GM18519 (cell line): ENCODE results near the gene ITPR3.

Experiments
- ATAC-seq: cut with Tn5 transposase; IDR thresholded peaks from one replicate; pipeline ENCODE4 v1.9.1; 2021; ENCODE audit warnings: mild to moderate bottlenecking, moderate library complexity; ENCODE audit not compliant: unreplicated experiment, low FRiP score

ITPR3 gene

DNA sequence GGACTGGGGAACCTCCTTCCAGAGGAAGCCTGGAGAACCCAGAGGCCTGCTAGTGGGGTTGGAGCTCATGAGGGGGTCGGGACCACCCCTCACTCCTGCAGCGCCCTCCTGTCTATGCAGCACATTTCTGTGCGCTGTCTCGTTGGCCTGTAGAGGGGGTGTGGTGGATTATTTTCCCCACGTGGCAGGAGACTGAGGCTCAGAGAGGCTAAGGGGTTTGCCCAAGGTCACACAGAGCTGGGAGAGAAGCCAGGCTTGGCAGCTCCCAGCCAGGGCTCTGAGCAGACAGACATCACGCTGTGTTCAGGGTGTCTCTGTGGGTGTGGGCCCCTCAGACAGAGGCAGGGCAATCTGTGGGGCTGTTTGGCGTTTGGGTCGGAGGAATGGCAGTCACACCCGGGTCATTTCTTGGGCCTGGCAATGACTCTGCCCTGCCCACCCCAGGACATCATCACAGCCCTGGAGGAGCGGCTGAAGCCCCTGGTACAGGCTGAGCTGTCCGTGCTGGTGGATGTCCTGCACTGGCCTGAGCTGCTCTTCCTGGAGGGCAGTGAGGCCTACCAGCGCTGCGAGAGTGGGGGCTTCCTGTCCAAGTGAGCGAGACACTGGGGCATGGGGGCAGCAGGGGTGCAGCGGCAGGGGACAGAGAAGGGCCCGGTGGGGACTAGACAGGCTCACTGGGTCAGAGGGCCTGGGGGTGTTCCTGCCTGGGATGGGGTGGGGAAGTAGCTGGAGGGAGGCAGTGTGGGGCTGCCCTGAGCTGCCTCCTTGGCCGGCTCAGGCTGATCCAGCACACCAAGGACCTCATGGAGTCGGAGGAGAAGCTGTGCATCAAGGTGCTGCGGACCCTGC lies 62.7 kb downstream of the ITPR3 start:
- no peak for ATAC-seq

DNA sequence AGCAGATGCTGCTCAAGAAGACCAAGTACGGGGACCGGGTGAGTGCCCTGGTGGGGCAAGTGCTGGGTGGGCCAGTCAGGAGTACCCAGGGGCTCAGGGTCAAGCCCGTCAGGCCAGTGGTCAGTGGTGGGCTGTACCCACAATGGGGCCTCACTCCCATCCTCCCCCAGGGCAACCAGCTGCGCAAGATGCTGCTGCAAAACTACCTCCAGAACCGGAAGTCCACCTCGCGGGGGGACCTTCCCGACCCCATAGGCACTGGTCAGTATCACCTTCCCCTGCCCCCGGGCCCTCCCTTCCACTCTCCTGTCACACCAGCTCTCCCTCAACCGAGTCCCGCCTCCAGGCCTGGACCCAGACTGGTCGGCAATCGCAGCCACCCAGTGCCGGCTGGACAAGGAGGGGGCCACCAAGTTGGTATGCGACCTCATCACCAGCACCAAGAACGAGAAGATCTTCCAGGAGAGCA lies 63.3 kb downstream of the ITPR3 start:
- ATAC-seq, result no peak

- no peak for ATAC-seq
Measured at GRCh38 chr6:33684983-33685382, 63.9 kb downstream of the ITPR3 start.

GRCh38 chr6:33685411-33686224 lies 64.5 kb downstream of the ITPR3 start:
- ATAC-seq, result no peak

- ATAC-seq, result no peak
Measured at GRCh38 chr6:33686225-33686924, 65.3 kb downstream of the ITPR3 start.

DNA sequence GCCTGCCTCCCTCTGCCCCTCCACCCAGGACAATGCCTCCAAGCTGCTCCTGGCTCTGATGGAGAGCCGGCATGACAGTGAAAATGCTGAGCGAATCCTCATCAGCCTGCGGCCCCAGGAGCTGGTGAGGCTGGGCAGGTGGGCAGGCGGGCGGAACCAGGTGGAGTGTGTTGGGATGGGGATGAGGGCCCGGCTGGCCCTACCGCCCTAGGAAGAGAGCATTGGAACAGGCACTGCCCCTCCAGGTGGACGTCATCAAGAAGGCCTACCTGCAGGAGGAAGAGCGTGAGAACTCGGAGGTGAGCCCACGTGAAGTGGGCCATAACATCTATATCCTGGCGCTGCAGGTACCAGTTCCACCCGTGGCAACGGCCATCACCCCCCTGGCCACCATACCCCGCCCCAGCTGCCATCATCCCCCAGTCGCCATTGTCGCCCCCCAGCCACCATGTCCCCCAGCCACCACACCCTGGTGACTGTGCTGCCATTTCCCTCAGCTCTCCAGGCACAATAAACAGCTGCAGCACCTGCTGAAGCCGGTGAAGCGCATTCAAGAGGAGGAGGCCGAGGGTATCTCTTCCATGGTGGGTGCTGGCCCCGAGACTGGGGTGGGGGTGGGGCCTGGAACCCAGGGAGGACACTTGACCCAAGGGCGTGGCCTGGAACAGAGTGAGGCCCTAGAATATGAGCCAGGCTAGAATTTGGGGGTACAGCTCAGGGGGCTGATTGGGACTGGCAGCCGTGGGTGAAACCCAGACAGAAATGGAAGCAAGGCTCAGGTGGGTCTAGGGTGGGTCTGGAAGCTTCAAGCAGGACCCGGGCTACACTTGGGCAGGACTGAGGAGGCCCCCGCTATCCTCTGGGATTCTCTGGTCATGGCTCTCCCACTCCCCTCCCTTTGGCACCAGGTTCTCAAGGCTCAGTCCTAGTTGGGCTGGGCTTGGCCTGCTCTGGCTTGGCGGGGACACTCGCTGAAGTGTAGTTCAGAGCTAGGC lies 66.2 kb downstream of the ITPR3 start:
- no peak for ATAC-seq

GRCh38 chr6:33688006-33688405 lies 66.9 kb downstream of the ITPR3 start:
- ATAC-seq, result no peak

GRCh38 chr6:33688451-33689147 lies 67.5 kb downstream of the ITPR3 start:
- ATAC-seq, result no peak

GRCh38 chr6:33689148-33689494 lies 68.0 kb downstream of the ITPR3 start:
- ATAC-seq, result no peak

DNA sequence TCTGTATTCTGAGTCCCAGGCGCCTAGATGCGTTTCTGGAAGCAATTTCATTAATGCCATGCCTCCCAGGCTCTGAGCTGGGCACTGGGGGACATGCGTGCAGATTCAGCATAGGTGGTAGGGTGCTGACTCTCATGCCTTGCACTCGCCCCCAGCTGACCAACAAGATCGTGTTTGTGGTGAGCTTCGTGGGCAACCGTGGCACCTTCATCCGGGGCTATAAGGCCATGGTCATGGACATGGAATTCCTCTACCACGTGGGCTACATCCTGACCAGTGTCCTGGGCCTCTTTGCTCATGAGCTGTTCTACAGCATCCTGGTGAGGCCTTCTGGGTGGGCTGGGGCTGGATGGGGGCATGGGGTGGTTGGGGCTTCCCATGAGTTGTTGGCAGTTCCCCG lies 68.8 kb downstream of the ITPR3 start:
- no peak for ATAC-seq

DNA sequence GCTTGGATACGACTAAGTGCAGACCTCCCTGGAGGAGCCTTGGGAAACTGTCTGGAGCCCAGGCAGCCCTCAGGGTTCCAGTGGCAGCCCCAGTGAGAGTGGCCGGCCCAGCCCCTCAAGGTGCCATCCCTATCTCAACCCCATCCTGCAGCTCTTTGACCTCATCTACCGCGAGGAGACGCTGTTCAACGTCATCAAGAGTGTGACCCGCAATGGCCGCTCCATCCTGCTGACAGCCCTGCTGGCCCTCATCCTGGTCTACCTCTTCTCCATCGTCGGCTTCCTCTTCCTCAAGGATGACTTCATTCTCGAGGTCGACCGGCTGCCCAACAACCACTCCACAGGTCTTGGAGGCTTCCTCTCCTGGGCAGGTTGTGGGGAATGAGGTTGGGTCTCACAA lies 69.6 kb downstream of the ITPR3 start:
- ATAC-seq, result no peak

- no peak for ATAC-seq
Measured at GRCh38 chr6:33691456-33692077, 70.4 kb downstream of the ITPR3 start.

DNA sequence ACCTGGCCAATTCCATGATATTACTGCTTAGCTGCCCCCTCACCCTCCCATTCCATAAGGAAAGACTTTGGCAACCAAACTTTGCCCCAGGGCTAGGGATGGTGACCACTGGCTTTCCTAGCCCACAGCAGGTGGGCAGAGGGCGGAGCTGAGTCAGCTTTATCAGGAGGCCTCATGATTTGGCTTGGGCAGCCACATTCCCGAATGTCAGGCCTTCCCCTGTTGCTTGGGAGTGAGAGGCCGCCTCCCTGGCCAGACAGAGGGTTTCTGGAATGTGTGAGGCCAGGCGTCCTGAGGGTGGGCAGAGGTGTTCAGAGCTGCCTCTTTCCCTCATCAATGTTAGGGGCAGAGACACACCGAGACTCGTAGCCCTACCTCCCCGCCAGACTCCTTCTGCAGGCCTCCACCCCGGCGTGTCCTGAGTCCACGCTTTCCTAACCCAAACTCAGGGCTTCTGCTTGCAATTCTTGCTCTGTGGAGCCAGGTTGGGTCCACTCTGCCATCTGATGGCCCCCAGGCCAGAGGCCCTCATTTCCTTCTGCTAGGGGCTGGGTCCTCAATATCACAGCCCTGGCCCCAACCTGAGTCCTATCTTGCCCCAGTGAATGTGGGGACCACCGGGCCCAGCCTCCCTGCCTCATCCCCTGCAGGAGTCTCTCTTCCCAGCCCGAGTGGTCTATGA lies 71.1 kb downstream of the ITPR3 start:
- ATAC-seq, result no peak

DNA sequence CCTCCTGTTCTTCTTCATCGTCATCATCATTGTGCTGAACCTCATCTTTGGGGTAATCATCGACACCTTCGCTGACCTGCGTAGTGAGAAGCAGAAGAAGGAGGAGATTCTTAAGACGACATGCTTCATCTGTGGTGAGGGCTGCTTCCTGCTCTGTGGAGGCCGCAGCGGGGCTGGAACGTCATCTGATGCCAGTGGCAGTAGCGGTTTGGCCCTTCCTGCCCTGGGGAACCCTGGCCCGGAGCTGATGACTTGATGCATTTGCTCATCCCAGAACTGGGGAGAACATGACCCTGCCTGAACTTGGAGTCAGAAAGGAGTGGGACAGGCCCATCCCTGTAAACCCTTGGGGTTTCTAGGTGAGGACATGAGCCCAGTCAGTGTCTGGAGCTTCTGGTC lies 71.6 kb downstream of the ITPR3 start:
- no peak for ATAC-seq

DNA sequence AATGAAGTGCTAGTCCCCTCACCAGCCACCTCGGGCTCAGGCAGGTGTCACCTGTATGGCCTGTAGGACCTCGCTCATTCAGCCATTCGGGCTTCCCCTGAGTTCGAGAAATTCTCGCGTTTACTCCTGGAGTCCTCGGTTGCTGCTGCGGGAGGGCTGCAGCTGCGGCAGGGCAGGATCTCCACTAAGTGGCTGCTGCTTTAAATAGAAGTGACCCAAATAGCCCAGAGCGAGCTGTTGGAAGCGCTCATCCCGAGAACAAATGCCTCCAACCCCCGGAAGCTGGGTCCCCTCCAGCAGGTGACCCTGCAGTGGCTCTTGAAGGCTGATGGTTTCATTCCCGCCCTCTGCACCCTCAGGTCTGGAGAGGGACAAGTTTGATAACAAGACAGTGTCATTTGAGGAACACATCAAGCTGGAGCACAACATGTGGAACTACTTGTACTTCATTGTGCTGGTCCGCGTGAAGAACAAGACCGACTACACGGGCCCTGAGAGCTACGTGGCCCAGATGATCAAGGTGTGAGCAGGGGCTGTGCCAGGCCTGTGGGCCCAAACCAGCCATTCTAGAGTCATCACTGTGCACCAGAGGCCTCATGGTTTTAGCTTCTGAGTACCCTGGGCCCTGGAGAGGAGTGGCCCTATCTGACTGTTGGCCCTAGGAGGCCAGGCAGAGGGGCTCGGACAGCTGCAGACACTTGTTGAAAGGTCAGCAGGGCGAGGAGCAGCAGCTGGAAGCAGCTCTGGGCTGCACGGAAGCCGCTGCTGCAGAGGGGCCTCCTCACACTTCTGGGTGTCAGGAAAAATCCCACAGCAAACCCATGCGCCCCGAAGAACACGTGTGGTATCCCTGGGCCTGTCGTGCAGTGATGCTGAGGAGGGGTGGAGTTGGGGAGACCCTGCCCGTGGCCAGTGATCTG lies 72.3 kb downstream of the ITPR3 start:
- no peak for ATAC-seq

- ATAC-seq, result no peak
Measured at GRCh38 chr6:33694401-33694931, 73.3 kb downstream of the ITPR3 start.

- ATAC-seq, result no peak
Measured at GRCh38 chr6:33694977-33695376, 73.9 kb downstream of the ITPR3 start.
